Activated T-cell treated with anti-CD3 and anti-CD28 coated beads, Interleukin-2, amount 50 U/mL, for 24 hours (primary cell): Measurements from ENCODE around the gene TTC9.

Source experiments
- DNase-seq: peaks from one replicate; pipeline ENCODE4 v3.0.0-alpha.2; 2020
- H3K27ac Mint-ChIP-seq: 2 replicates; pipeline ENCODE4 v1.8.0; 2020; ENCODE audit warnings: mild to moderate bottlenecking, mixed read lengths
- H3K27me3 Mint-ChIP-seq: 2 replicates; pipeline ENCODE4 v1.8.0; 2020; ENCODE audit warnings: mixed read lengths
- H3K36me3 Mint-ChIP-seq: 2 replicates; pipeline ENCODE4 v1.8.0; 2020; ENCODE audit warnings: low read depth, mixed read lengths
- H3K4me1 Mint-ChIP-seq: 2 replicates; pipeline ENCODE4 v1.8.0; 2020; ENCODE audit warnings: low read depth, mixed read lengths
- H3K4me3 Mint-ChIP-seq: 2 replicates; pipeline ENCODE4 v1.8.0; 2020; ENCODE audit warnings: mild to moderate bottlenecking, moderate library complexity, mixed read lengths
- H3K9me3 Mint-ChIP-seq: 2 replicates; pipeline ENCODE4 v1.8.0; 2020; ENCODE audit warnings: mixed read lengths

TTC9 gene

DNA sequence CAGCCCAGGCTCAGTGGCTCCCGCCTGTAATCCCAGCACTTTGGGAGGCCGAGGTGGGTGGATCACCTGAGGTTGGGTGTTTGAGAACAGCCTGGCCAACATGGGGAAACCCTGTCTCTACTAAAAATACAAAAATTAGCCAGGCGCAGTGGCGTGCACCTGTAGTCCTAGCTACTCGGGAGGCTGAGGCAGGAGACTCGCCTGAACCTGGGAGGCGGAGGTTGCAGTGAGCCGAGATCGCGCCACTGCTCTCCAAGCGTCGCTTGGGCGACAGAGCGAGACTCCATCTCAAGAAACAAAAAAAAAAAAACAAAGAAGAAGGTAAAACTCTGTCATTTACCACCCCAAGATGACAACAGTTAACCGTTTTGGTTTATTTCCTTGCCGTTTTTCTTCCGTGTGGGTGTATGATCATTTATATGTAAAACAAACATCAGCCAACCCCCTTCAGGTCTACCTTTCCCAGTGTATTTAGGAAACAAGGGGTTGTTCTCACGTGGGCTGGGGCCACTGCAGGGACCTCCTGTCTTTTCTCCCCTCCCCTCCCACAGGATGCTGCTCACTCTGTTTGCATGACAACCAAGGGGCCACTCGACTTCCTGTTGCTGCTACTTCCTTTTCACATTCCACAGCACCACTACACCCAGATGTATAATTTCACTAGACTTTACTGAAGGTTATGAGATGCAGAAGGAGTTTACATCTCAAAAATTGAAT, 13.6 kb downstream of the TTC9 start:
- Mint-ChIP-seq H3K9me3 (no peaks in the 10 kb centered on the region), H3K27me3 (no peaks in the 10 kb centered on the region), H3K36me3 (peaks cover 16% of the 10 kb centered on the region), H3K27ac (peak overlapping the region; percentile 98), H3K4me1 (peaks cover 92% of the 10 kb centered on the region), H3K4me3 (peak overlapping the region; percentile 79)
- peak; percentile 70 for DNase-seq

DNA sequence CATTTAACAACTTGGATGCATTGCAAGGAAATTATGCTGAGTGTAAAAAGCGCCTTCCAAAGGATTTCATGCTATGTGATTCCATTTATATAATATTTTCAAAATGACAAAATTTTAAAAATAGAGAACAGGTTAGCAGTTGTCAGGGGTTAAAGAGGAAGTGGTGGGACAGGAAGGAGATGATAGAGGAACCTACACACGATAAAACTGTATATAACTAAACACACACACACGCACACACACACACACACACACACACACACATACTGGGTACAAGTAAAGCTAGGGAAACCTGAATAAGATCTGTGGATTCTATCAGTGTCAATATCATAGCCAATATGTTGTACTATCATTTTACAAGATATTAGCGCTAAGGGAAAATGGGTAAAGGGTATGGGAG, 17.2 kb downstream of the TTC9 start:
- peak overlapping the region; percentile 96 for H3K27ac Mint-ChIP-seq
- H3K36me3 Mint-ChIP-seq: peaks cover 13% of the 10 kb centered on the region
- no peaks in the 10 kb centered on the region for H3K9me3 Mint-ChIP-seq
- DNase-seq: no peak
- H3K4me1 Mint-ChIP-seq: peaks cover 89% of the 10 kb centered on the region
- H3K4me3 Mint-ChIP-seq: peak overlapping the region; percentile 58
- H3K27me3 Mint-ChIP-seq: no peaks in the 10 kb centered on the region

DNA sequence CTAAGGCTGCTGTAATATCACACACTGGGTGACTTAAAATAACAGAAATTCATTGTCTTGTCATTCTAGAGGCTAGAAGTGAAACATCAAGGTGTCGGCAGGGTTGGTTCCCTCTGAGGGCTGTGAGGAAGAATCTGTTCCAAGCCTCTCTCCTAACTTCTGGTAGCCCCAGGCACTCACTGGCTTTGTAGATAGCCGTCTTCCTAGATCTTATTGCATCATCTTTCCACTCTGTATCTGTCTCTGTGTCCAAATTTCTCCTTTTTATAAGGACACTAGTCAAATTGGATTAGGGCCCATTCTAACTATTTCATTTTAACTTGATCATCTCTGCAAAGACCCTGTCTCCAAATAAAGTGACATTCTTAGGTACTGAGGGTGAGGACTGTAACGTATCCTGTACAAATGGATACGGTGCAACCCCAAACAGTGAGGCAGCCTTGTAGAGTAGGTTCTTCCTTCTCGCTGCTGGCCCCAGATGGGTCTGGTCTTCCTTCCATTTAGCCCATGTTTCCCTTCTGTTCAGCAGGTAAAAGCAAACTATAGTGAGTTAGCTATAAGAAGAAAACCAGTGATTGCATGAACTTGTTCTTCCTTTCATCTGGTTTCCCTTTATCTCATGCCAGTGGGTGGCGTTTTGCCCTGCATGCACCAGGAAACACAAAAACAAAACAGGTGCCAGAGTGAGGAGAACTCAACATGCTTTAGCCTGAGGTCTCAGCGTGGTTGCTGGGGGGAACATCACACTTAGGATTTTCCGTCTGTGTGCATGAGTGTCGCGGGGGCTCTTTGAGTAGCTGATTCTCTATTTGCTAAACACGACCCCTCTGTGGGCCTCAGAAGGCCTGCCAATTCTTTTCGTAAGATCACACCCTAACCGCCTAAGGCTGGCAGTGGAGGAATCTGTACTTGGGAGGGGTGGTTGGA, 19.5 kb downstream of the TTC9 start:
- peak; percentile 61 for DNase-seq
- Mint-ChIP-seq H3K4me3 (peak overlapping the region; percentile 38), H3K27me3 (no peaks in the 10 kb centered on the region), H3K9me3 (no peaks in the 10 kb centered on the region), H3K27ac (peak overlapping the region; percentile 96), H3K4me1 (peaks cover 91% of the 10 kb centered on the region), H3K36me3 (peaks cover 13% of the 10 kb centered on the region)

DNA sequence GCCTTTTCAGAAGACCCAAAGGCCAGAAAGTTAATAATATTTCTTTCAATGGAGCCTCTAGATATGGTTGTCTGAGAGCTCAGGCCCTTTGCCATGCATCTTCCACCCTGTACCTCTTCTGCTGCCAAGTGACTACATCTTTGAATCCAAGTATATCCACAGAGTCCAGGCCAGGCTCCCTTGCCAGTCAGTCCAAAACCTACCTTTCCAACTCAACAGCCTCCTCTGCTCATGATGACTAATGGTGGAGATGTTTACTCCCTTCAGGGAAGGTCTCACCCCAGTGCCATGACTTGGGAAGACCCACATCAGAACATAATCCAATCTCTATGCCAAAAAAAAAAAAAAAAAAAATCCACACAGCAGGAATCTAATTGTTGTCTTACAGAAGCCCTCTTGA, 20.4 kb downstream of the TTC9 start:
- Mint-ChIP-seq H3K36me3 (peaks cover 13% of the 10 kb centered on the region), H3K27ac (peak overlapping the region; percentile 96), H3K9me3 (no peaks in the 10 kb centered on the region), H3K4me3 (no peak overlapping the region), H3K4me1 (peaks cover 87% of the 10 kb centered on the region), H3K27me3 (no peaks in the 10 kb centered on the region)
- no peak for DNase-seq

DNA sequence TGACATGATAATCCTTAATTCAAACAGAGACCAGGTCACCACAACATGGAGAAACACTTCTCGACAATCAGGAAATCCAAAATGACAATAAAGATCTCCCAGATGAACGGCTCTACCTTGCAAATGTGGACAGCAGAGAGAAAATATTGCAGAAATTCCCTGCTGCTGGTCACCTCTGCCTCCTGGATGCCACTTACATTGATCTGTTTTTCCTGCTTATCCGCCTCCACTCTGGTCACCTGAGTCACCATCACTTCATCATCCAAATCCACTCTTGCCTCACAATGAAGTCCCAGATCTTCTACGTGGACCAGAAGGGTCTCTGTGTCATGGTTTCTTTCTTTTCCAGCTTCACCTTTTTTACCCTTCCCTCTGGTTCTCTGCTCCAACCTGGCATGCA, 21.1 kb downstream of the TTC9 start:
- Mint-ChIP-seq H3K36me3 (peaks cover 14% of the 10 kb centered on the region), H3K4me3 (no peak overlapping the region), H3K27me3 (no peaks in the 10 kb centered on the region), H3K27ac (peak overlapping the region; percentile 8), H3K4me1 (peaks cover 82% of the 10 kb centered on the region), H3K9me3 (no peaks in the 10 kb centered on the region)
- no peak for DNase-seq

DNA sequence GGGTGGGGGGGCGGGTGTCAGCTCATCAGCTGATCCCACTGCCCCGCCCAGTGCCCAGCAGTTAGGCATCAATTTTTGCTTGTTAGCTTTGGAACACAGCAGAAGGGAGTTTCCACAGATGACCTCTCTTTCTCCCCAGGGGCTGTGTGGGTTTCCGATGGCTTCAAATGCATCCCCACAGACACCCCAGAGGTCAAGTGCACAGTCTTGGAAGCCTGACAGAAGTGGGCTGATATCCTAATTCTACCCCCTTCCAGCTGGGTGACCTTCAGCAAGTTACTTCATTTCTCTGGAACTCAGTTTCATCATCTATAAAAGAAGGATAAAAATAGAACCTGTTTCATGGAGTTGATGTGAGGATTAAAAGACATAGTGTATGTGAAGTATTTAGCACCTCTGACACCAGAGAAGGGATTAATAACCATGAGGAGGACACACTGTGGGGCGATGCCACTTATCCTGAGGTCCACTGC, 22.0 kb downstream of the TTC9 start:
- Mint-ChIP-seq H3K27me3 (no peaks in the 10 kb centered on the region), H3K9me3 (no peaks in the 10 kb centered on the region), H3K27ac (no peak overlapping the region), H3K4me1 (peaks cover 73% of the 10 kb centered on the region), H3K36me3 (peaks cover 20% of the 10 kb centered on the region), H3K4me3 (no peak overlapping the region)
- DNase-seq: no peak

DNA sequence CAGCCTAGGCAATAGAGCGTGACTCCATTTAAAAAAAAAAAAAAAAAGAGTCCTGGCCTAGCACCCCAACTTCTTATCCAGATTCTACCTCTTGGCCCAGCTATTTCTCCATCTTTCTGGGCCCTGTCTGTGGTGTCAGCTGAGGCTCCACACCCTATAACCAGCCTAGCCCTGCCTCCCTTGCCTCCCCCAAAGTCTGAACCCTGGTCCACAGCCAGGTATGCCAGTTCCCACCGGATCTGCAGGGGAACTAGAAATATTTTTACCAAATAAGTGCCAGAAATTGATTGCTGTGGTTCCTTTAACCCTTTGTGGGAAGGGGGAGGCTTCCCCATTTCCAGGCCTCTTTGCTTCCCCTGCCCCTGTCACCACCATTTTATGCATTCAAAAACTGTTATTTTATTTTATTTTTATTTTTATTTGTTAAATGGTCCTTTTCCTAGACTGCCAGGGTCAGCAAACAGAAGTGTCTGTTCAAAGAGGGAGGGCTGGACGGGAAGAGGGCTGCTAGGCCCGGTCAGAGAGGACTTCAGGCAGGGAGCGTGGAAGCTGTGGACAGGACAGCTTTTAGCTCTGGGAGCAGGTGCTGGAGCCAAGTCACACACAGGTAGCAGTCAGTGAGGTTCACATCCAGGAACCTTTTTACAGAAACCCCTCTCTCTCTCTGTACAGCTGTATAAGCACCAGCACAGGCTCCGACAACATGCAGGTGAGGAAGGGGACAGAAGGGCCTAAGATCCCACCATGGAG, 23.2 kb downstream of the TTC9 start:
- no peak for DNase-seq
- peaks cover 20% of the 10 kb centered on the region for H3K36me3 Mint-ChIP-seq
- no peaks in the 10 kb centered on the region for H3K9me3 Mint-ChIP-seq
- H3K4me1 Mint-ChIP-seq: peaks cover 62% of the 10 kb centered on the region
- H3K4me3 Mint-ChIP-seq: no peak overlapping the region
- no peaks in the 10 kb centered on the region for H3K27me3 Mint-ChIP-seq
- peak overlapping the region; percentile 79 for H3K27ac Mint-ChIP-seq

DNA sequence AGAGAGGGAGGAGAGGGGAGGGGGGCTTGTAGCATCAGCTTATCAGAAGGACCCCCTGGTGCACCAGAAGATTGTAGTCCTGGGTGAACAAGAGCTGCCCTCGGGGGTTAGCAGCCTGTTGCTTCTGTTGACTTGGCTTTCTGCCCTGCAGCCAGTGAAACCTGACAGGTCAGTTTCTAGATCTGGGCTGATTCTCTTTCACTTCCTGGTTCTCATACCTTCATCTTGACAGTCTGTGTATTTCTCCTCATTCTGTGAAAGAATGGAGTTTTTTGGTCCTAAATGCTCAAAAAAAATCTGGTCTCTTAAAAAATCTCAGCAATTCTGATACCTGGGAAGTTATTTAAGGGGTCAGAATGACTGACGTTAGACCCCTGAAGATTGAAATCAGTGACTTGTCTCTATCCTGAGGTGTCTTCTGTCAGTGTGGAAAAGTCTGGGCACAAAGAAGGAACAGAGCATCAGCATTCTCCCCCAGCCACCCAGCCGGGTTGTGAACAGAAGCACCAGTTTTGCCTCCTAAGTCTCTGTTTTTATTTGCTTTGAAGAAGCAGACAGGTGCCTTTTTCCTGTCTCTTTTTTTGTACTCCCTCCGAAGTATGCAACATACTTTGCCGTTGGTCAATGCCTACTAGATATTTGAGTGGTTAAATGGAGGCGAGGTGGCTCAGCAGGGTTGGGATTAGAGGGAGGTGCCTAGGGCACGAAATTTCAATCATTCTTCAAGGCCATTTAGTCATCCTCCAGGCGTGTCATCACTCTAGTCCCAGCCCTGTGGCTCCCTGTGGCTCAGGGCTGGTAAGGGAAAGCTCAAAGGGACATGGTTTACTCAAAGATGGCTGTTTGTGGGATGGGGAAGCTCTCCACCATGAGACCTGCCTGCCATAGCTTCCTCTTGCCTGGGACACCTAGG, 24.0 kb downstream of the TTC9 start:
- H3K9me3 Mint-ChIP-seq: no peaks in the 10 kb centered on the region
- H3K4me3 Mint-ChIP-seq: no peak overlapping the region
- H3K36me3 Mint-ChIP-seq: peaks cover 27% of the 10 kb centered on the region
- H3K27ac Mint-ChIP-seq: peak overlapping the region; percentile 79
- DNase-seq: no peak
- H3K27me3 Mint-ChIP-seq: no peaks in the 10 kb centered on the region
- H3K4me1 Mint-ChIP-seq: peaks cover 54% of the 10 kb centered on the region

DNA sequence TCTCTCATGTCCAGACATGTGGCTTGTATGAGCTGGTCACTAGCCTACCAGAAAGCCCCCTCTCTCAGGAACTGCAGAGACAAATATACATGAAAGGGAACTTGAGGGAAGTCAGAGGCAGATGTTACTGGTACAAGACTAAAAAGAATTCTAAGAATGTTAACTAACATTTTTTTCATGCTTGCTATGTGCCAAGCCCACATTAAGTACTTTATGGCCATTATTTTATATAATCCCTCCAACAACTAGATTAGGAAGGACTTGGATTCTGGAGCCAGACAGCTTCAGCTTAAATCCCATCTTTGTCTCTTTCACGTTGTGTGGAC, 24.6 kb downstream of the TTC9 start:
- Mint-ChIP-seq H3K27ac (peak overlapping the region; percentile 79), H3K4me1 (peaks cover 47% of the 10 kb centered on the region), H3K4me3 (no peak overlapping the region)

DNA sequence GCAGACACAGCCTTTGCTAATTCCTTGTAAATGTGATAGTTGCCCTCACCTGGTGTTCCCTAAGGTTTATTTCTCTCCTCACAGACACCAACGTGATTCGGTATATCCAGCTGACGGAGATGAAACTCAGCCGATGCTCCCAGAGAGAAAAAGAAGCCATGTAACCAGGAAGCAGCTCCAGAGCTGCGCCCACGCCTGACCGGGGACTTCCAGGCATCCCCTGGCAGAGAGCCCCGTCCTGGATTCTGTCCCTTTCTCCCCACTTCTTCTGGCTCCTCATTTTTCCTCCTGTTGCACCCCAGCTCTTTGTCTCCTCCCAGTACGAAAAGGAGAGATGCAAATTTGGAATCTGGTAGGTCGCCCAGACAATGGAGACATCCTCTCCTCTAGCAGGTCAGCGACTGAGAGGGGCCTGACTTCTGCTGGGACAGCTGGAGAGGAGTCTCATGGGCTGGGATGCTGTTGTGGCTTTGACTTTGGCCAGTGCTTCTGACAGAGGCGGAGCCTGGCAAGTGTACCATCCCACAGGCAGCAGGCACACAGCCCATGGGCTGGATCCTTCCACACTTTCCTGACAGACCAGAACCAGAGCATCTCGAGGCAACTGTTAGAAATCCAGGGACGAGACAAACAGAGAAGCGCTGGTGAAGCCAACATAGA, 29.4 kb downstream of the TTC9 start:
- DNase-seq: no peak
- Mint-ChIP-seq H3K4me3 (no peak overlapping the region), H3K4me1 (peaks cover 7% of the 10 kb centered on the region), H3K9me3 (no peaks in the 10 kb centered on the region), H3K27ac (peak overlapping the region; percentile 47), H3K36me3 (peaks cover 47% of the 10 kb centered on the region), H3K27me3 (no peaks in the 10 kb centered on the region)

More for the DNA sequence above, 24.6 kb downstream of the TTC9 start:
- Mint-ChIP-seq H3K27me3 (no peaks in the 10 kb centered on the region), H3K9me3 (no peaks in the 10 kb centered on the region), H3K36me3 (peaks cover 32% of the 10 kb centered on the region)
- DNase-seq: no peak

DNA sequence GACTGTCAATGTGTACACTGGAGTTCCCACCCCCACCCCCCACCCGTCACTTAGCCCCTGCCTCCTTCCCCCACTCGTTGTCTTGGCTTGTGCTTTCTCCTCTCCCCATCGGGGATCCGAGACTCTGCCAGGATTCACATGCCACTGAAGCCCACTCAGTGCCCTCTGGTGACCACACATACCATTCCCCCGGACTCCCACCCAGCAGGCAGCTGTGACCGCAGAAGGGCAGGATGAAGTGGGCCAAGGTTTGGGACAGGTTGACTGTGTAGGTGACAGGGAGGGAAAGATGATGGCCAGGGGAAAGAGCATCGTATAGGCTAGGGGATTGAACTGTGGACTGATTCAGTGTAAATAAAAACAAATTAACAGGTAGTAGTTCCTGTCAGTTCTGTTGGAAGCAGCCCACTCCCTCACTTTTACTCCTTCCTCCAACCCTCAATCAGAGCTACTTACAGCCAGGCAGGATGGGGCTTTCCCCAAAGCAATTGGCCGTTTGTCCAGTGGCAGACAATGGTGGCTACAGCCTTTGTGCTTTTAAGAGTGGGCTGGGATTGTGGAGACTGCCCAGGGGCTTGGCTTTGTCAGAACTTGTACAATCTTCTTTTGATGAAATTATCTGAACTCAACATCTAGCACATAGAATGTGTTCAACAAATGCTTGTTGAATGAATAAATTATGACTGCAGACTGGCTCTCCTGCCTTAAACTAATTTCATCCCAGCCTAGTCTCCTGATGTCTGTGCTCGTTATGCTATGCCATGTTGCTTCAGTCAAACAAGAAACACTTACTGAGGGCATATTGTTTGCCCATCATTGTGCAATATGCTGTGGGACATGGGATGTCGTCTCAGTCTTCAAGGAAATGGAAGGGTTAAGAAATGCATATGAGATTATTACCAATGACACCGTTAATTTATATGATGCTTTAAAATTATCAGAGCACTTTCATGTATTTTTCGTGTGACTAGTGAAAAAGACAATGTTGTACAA, 30.2 kb downstream of the TTC9 start:
- Mint-ChIP-seq H3K36me3 (peaks cover 47% of the 10 kb centered on the region), H3K4me3 (no peak overlapping the region), H3K4me1 (peaks cover 3% of the 10 kb centered on the region), H3K9me3 (no peaks in the 10 kb centered on the region), H3K27me3 (no peaks in the 10 kb centered on the region), H3K27ac (peak overlapping the region; percentile 31)
- DNase-seq: no peak

DNA sequence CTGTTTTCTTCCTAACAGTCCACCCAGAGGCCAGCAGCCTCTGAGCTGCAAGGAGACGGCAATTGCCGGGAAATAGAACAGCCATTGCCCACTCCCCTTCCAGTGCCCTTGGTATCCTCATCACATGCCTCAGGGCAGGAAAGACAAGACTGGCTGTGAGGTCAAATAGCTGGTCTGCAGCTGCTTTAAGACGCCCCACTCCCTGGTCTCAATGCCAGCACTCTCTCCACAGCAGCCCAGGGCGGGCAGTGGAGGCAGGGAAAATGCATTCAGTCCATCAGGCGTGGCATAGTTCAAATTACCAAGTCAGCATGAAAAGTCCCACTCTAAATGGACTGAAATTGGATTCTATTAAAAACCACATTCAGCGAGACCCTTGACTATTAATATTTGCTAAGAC, 35.6 kb downstream of the TTC9 start:
- Mint-ChIP-seq H3K36me3 (peaks cover 19% of the 10 kb centered on the region), H3K4me1 (peaks cover 3% of the 10 kb centered on the region), H3K27ac (no peak overlapping the region), H3K9me3 (no peaks in the 10 kb centered on the region), H3K27me3 (no peaks in the 10 kb centered on the region), H3K4me3 (no peak overlapping the region)
- DNase-seq: no peak
